Left ventricle myocardium superior (tissue), 1 donor: ENCODE data around the gene KLK4. TPM values are rescaled to one million over a fixed set of nuclear protein-coding genes. Genes with fewer than 3 reads are reported as not detected.
"Not testable (repeated sequence)": the region's sequence is repeated elsewhere in the genome, so short reads cannot be mapped to it uniquely, and the experiment has no call there.

Experiments
- ATAC-seq: fragments of 200-7000 bp; cut with Tn5 transposase; one replicate; pipeline ENCODE4 v1.9.1; 2020; ENCODE audit warnings: mild to moderate bottlenecking, moderate library complexity
- DNase-seq: peaks from one replicate; pipeline ENCODE4 v3.0.0-alpha.2; 2020
- intact Hi-C: fragments of 100-400 bp; cut with micrococcal nuclease; formaldehyde crosslinking; loops from one replicate; pipeline ENCODE4 v1.11.0; 2022
- total RNA-seq: library from RNA; stranded (reverse); fragmentation: NEBNext Ultra II Directional; extraction: Animal tissue kit (Norgen Biotek cat#: 25700); gene quantifications from one replicate; pipeline ENCODE4 v1.2.1, GENCODE V29; 2021
- donor health status: DM: no; HTN: yes; CAD: no; lungs with severe emphysema.

Gene KLK4
- total RNA-seq, 1 donor from 2014 or later: not detected

DNA sequence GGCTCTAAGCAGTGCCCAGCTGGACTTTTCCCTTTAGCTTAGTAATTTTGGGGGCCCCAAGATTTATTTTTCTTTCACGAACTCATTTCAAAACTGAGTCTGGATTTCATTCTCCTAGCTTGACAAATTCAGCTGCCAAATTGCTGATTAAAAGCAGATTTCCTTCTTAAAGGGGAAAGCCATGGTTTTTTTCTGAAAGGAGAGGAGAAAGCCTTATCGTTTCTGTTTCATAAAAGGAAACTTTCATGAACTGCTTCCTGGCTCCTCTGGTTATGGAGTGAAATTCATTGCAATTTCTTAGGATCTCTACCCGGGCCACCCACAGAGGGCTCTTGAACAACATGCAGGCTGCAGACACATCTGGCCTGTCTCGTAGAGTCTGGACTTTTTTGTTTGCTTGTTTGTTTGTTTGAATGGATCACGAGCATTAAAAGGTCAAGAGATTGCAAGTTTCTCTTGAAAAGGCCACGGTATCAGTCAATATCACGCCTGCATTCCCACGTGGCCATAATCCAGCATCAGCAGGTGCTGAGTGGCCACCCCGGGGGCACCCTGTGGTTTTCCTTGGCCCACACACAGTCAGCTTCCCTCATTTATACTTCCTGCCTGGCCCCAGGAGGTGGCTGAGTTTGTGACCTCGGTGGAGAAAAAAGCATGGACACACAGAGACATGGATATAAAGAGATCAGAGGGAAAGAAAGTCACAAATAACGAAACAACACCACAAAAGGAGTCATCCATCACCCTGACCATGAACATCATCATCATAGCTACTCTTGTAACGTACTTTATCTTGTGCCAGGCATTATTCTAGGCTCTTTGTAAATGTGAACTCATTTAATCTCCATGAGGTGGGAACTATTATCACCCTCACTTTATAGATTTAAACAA lies 10.5 kb upstream of the KLK4 start:
- intact Hi-C loops: no loop called here
- ATAC-seq (no peak), DNase-seq (no peak)

DNA sequence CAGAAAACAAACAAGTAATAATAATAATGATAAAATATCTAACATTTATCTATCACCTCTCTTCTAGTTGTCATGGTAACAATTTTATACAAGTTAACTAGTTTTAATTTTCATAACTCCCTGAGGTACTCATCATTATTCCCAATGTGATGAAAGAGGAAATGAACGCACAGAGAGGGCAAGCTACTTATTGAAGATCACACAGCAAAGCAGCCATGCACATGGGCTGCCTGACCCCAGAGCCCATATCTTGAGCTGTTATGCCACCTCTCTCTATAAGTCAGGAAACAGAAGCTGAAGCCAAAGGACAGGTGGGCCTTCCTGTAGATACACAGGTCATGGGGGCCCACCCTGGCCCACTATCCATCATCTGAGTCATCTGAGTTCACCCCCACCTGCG lies 4.9 kb upstream of the KLK4 start:
- intact Hi-C loops: no loop called here
- no peak for DNase-seq
- no peak for ATAC-seq

DNA sequence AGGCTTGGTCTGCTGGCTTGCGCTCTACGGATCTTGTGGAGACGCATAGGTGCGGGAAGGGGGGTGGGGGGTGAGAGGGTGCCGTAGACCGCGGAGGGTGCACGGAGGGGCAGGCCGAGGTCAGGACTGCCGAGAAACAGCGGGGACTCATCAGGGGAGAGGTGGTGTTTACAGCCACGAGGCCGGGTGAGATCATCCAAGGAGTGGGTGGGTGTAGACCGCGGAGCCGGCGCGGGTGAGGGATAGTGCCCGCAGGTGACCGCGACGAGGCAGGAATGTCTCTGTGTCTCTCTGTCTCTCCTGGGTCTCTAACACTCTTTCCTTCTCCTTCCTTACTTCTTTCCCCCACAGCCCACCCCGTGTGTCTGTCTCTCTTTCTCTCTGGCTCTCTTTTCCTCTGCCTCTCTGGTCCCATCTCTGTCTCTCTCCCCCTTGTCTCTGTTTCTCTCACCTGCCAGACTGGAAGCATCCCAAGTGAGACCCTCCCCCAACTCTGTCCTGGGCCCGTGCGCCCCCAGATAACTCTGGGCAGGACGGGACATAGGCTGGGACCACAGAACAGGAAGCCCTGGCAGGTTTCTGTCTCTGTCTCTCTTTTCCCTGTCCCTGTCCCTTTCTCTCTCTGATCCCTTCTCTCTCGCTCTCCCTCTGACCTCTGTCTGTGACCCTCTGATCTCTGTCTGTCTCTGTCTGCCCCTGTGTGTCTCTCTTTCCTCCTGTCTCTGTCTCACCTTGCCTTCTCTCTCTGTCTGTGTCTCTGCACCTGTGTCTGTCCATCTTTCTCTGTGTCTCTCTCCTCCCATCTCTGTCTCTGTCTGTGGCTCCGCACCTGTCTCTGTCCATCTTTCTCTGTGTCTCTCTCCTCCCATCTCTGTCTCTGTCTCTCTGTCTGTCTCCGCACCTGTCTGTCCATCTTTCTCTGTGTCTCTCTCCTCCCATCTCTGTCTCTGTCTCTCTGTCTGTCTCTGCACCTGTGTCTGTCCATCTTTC lies 1.8 kb upstream of the KLK4 start:
- ATAC-seq: no peak
- no peak for DNase-seq
- intact Hi-C loops: no loop called here

DNA sequence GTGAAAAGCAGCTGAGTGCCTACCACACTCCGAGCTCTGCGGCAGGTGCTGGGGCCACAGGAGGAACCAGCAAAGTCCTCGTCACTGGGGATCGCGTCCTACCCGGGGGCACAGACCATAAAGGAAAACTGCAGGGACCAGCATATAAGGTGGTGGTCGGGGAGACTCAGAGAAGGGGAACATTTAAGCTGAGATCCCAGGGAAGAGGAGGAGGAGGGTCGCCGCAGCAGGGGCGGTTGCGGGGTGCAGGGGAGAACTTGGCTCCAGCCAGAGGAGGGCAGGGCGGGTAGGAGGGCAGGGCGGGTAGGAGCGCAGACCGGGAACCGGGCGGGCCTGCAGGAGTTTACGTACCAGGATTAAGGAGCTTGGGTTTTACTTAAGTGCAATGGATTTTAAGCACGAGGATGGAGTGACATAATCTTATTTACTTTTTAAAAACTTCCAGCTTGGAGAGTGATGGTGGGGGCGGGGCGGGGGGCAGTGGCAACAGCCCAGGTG lies 956 bp upstream of the KLK4 start:
- ATAC-seq (no peak), DNase-seq (no peak)
- intact Hi-C loops: no loop called here

DNA sequence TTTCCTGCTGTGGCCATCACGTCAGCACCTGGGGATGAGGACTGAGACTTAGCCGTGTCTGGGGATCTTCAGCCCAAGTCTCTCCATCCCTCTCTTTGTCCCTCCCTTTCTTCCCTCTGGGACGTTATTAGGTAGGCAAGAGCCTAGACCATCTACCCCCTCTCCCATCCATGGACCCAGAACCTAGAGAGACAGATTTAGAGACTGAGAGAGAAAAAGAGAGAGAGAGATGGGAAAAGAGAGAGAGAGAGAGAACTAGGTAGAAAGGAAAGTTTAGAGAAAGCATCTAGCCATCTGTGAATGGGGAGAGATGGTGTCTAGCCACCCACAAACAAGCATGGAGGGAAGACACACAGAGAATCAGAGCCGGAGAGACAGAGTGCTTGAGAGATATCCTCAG lies 473 bp downstream of the KLK4 start:
- ATAC-seq: no peak
- DNase-seq: no peak
- intact Hi-C loops: no loop called here

DNA sequence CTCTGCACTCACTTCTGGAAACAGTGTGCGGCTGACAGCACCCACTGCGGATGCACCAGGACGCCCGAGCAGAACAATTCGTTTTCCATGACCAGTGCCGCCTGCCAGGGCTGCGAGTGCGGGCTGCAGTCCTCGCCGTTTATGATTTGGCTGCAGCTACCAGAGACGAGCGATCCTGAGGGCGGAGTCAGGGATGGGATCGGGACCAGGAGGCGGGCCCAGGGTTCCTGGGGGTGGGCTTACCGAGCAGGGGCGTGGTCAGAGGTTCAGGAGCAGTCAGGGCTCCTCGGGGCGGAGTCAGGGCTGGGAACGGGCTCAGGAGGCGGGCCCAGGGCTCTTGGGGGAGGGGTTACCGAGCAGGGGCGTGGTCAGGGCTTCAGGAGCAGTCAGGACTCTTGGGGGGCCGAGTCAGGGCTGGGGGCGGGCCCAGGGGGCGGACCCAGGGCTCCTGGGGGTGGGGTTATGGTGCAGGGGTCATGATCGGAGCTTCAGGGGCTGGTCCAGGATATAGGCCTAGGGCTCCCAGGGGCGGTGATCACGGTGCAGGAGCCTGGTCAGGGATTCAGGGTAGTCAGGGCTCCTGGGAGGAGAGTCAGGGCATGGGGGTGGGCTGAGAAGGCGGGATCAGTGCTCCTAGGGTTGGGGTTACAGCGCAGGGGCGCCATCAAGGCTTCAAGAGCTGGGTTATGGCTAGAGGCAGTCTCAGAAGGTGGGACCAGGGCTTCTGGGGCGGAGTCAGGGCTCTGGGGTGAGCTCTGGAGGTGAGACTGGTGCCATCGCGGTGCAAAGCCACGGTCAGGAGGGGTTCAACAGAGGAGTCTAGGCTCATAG lies 1.7 kb downstream of the KLK4 start:
- ATAC-seq: no peak
- no peak for DNase-seq
- intact Hi-C loops: no loop called here

DNA sequence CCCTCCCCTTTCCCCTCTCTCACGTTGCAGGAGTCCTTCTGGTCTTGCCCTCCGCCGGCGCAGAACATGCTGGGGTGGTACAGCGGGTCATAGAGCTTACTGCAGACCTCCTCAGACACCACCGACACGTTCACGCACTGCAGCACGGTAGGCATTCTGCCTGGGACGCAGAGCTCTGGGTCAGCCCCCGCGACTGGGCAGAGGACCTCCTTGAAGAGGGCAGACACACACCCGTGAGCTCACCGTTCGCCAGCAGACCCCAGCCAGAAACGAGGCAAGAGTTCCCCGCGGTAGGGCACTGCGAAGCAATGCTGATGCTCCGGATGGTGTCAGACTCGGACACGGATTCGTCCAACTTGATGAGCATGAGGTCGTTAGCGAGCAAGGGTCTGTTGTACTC lies 2.9 kb downstream of the KLK4 start:
- intact Hi-C loops: no loop called here
- no peak for DNase-seq
- ATAC-seq: no peak

DNA sequence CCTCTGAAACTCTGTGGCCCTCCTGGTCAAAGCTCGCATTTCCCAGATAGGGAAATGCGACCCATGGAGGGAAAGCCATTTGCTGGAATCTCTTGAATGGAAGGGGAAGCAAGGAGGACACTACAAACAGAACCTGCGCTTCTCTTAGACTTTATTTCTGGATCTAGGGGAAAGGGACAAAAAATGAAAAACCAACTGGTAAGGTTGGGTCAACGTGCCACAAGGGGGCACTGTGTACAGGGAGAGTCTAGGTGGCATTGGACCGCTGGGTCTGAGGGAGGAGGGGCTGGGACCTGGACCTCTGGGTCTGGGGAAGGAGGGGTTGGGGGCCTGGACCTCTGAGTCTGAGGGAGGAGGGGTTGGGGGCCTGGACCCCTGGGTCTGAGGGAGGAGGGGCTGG lies 5.0 kb downstream of the KLK4 start:
- intact Hi-C loops: no loop called here
- DNase-seq (no peak), ATAC-seq (no peak)

DNA sequence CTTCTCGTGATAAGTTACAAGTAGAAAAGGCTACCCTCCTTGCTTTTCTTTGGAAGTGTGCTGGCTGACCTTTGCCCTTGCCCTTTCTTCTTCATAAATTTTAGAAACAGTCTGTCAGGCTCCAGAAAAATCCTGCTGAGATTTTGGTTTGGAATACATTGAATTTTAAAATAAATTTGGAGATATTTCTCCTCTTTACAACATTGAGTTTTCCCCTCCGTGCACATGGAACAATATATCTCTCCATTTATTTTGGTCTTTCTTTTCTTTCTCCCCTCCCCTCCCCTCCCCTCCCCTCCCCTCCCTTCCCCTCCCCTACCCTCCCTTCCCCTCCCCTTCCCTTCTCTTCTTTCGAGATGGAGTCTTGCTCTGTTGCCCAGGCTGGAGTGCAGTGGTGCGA lies 8.6 kb downstream of the KLK4 start:
- intact Hi-C loops: no loop called here

DNA sequence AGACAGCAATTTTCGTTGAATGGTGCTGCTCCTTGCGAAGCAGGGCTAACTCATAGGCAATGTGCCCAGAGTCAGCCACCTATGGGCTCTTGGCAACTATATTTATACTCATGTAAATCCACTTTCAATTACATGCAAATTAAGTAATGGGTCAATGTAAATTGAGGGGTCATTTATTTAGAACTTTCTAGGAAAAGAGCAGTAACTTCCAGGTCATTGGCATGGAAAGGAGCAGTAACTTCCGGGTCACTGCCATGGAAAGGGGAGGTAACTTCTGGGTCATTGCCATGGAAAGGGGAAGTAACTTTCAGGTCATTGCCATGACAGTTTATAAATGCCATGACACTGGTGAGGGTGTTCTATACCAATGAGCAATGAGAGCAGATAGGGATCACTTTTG lies 11.6 kb downstream of the KLK4 start:
- no peak for ATAC-seq
- intact Hi-C loops: no loop called here
- DNase-seq: no peak

More for the DNA sequence above, 8.6 kb downstream of the KLK4 start:
- DNase-seq (no peak), ATAC-seq (no peak)

DNA sequence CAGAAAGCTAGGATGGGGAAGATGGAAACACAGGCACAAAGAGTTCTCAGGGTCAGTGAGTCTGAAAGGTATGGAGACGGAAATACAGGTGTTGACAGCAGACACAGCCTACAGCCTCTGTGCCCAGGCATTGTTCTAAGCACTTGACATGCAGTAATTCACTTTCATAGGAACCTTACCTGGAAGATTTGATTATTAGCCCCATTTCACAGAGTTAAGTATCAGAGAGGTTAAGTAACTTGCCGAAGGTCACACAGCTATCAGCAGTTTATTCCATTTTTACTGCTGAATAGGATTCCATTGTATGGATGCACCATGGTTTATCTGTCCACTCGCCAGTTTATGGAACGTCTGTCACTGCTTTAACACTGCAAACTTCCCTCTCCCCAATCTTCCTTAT lies 13.2 kb downstream of the KLK4 start:
- intact Hi-C loops: no loop called here
- DNase-seq (no peak), ATAC-seq (no peak)

DNA sequence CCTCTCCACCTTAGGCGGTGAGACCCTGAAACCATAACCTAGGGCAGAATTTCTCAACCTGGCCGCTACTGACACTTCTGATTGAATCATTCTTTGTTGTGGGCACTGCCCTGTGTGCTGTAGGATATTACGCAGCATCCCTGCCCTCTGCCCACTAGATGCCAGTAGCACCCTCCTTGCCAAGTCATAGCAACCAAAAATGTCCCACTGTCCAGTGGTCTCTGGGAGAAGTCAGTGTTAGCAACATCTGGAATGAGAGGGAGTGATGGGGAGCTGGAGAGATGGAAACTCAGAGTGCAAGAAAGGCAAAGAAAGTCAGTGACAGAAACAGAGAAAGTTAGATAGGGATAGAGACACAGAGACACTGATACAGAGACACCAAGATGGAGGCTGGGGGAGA lies 13.6 kb downstream of the KLK4 start:
- intact Hi-C loops: no loop called here
- ATAC-seq (no peak), DNase-seq (no peak)

DNA sequence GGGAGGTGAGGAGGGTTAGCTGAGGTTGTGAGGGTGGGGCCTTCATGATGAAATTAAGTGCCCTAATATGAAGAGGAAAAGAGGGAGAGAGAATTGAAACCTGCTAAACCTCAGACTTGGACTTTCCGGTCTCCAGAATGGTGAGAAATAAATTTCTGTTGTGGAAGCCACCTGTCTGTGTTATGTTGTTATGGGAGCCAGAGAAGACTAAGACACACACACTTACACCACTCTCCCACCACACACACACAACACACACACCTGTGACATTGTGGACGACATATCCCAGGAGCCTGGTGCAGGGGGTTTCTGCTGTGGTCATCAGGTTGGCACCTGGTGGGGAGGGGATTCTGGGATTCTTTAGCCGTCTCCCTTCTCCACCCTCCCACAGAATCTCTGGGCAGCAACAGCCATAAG lies 14.0 kb downstream of the KLK4 start:
- no peak for ATAC-seq
- intact Hi-C loops: no loop called here
- DNase-seq: no peak

DNA sequence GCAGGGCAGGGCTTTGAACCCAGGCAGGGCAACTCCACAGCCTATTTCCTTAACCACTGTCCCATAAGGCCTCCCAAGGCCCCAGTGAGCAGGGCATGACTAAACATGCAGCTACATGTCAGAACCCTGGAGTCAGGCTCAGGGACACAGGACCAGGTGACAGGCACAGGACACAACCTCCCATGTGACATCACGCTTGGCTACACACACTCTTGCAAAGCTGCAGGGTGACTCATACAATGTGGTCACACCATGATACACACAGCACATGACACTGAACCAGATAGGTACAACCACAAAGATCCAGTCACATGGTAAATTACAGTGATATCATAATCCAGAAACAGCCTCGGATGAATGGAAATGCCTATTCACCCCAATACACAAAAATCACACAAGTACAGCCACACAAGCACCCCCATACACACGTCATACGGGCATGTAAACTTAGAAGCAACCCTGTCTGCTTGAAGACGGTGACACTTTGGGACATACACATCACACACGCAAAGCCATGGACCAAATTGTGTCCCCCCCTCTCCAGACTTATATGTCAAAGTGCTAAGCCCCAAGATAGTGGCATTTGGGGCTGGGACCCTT lies 14.5 kb downstream of the KLK4 start:
- ATAC-seq (no peak), DNase-seq (no peak)
- intact Hi-C loops: no loop called here

DNA sequence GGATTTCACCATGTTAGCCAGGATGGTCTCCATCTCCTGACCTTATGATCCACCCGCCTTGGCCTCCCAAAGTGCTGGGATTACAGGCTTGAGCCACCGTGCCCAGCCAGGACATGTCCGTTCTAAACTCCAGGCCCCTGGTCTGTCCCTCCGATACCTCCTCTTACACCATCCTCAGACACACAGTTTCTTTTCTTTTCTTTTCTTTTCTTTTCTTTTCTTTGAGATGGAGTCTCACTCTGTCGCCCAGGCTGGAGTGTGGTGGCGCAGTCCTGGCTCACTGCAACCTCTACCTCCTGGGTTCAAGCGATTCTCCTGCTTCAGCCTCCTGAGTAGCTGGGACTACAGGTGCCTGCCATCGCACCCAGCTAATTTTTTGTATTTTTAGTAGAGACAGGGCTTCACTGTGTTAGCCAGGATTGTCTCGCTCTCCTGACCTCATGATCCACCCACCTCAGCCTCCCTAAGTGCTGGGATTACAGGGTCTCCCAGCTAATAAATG lies 15.1 kb downstream of the KLK4 start:
- DNase-seq, intact Hi-C loops, ATAC-seq: not testable (repeated sequence)

DNA sequence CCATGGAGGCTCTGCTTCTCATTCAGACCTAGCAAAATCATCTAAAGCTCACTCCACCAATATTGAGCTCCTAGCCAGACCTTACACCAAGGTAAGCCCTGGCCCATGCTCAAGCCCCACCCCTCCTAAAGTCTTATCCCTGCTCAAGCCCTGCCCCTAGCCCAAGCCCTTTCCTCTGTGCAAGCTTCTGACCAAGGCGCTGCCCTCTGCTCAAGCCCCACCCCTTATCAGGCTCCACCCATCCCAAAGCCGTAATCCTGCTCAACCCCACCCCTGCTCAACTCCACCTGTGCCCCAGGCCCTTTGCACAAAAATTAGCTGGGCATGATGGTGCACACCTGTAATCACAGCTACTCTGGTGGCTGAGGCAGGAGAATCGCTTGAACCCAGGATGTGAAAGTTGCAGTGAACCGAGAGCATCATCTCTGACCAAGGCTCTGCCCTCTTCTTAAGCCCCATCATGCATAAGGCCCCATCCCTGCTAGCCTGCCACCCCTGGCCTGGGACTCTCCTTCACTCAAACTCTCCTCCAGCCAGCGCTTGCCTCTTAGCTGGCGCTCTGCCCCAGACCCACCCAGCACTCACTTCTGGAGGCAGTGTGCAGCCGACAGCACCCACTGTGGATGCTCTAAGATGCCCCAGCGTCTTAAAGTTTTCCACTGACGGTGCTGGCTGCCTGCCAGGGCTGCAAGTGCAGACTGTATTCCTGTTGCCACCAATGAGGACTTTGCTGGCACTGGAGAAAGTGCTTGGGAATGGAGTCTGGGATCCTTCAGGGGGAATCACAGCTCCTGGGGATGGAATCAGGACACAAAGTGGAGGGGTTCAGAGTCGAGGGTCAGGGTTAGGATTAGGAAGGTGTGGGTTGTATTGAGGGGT lies 16.5 kb downstream of the KLK4 start:
- DNase-seq (no peak), ATAC-seq (no peak)
- intact Hi-C loops: no loop called here

DNA sequence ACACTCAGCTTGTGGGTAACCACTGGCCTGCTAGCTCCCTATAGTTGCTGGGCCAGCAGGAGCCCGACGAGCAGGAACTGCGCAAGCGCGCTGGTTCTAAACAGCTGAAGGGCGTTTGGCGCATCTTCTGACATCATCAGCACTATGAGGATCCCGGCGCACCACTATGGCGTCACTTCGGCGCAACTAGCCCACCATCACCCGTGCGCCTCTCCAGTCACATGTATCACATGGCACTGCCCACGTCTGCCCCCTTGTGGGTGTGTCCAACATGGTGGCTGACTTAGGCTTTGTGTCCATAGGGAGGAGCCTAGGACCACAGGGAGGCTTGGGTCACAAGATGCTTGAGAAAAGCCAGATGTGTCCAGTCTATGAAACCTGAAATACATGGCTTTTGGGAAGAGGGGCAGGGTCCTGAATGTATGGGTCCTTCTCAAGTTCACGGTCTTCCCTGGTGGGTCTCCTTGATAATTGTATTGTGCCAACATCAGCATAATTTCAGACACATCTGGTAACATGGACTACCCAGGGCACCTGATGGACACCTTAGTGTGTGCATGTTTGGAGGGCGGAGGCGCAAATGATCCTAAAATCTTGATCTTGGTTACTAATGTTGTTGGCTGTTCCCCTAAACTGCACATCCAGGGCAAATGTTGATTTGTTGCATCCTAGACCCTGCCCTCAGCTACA lies 18.0 kb downstream of the KLK4 start:
- ATAC-seq (no peak), DNase-seq (no peak)
- intact Hi-C loops: no loop called here
